ENCODE data around the gene ARID5B. TPM values are rescaled to one million over a fixed set of nuclear protein-coding genes. Genes with fewer than 3 reads are reported as not detected.

Gene ARID5B
- total and polyA plus RNA-seq, 2 donors (not counting 1 experiment from before 2014, with no cell fraction given) = 22.4 to 237 TPM

DNA sequence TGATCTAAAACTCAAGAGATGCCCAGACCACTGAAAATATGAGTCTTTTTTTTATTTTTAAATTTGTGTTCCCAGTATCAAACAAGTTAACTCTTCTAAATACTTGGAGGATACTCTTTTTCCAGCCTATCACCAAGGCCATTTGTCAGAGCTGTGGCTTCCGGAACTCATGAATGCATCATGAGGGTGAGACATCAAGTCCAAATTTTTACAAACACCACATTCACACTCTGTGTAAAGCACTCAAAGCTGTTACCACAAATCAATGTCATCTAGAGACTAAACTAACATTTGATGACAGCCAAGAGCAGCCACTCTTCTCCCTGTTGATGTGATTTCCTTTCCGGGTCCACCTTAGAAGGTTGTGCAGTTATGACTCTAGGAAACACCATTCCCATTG is 43.8 kb upstream of the ARID5B start:
- intact Hi-C loops (cut with micrococcal nuclease) = no loop called here
- Histone ChIP-seq H3K4me2 (replicated peaks; ENCODE audit: low read depth, low read length, poor library complexity, severe bottlenecking) (no peak overlapping the region), H3K36me3 (replicated peaks in 1 of 2; ENCODE audit: control extremely low read depth in 1 of 2, control insufficient read depth in 1 of 2, extremely low read depth in 1 of 2, insufficient read depth in 2 of 2, low read length in 1 of 2) (no peaks in the 10 kb centered on the region), H2AFZ (ENCODE audit: insufficient read depth, low read depth, low read length, poor library complexity, severe bottlenecking) (no peak overlapping the region), H3K4me3 (ENCODE audit: control extremely low read depth in 1 of 5, extremely low read depth in 1 of 5, insufficient read depth in 1 of 5, low read depth in 2 of 5, low read length in 4 of 5) (no peak overlapping the region), H3K9ac (ENCODE audit: low read length) (no peak overlapping the region), H3K4me1 (ENCODE audit: control insufficient read depth in 2 of 2, insufficient read depth in 2 of 2, low read length in 2 of 2) (no peaks in the 10 kb centered on the region), H3K27ac (ENCODE audit: low read length in 2 of 2) (no peak overlapping the region), H3K9me3 (ENCODE audit: control extremely low read depth in 1 of 3, control insufficient read depth in 2 of 3, insufficient read depth in 1 of 3, low read length in 2 of 3) (no peaks in the 10 kb centered on the region), H3K27me3 (replicated peaks in 1 of 4; ENCODE audit: control extremely low read depth in 1 of 4, control insufficient read depth in 3 of 4, insufficient read depth in 4 of 4, low read length in 3 of 4) (no peaks in the 10 kb centered on the region), H3K79me2 (ENCODE audit: control insufficient read depth, insufficient read depth, low read length) (no peaks in the 10 kb centered on the region), H4K20me1 (ENCODE audit: control insufficient read depth, insufficient read depth, low read length, poor library complexity, severe bottlenecking) (no peaks in the 10 kb centered on the region)
- Mint-ChIP-seq H3K4me3 (no peak overlapping the region), H3K27ac (no peak overlapping the region), H3K4me1 (no peaks in the 10 kb centered on the region), H3K9me3 (ENCODE audit: insufficient read depth) (no peaks in the 10 kb centered on the region), H3K27me3 (no peaks in the 10 kb centered on the region)
- WGBS (ENCODE audit: insufficient coverage) = 80% methylated on average over 2 of the region's 2 CpGs
- no peak for TF ChIP-seq CTCF (IDR thresholded peaks at IDR 0.05)
- TF ChIP-seq EZH2 (IDR thresholded peaks at IDR 0.05; ENCODE audit: borderline replicate concordance, insufficient read depth, low read depth, low read length, poor library complexity, severe bottlenecking) = no peak
- ChIA-PET POLR2A (no interaction called here), CTCF (interaction anchor here (1.2 kb wide), 1 partner anchor 24 kb away, joined by 4 read pairs; no protein-coding TSS in a partner anchor)
- ATAC-seq (ENCODE audit: low read depth) (no peak), DNase-seq (no peak)

DNA sequence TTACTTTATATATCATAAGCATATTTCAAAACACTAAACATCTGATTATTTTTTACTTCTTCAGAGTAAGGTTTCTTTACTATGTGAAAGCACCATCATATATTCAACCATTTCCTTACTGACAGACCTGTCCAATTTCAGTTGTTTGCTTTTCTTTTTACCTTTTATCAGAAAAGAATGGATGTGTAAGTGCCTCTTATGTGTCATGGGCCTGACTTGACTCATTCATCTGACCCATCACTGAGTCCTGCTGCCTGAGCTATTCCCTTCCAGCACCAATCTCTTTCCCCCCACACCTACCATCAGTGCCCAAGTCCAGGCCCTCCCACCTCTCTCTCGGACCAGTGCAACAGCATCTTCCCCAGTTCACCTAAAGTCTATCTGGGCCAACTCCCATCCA is 41.7 kb upstream of the ARID5B start:
- intact Hi-C loops (cut with micrococcal nuclease) = no loop called here
- WGBS (ENCODE audit: insufficient coverage) = 89% methylated on average over 1 of the region's 1 CpG

More for the DNA sequence above, 41.7 kb upstream of the ARID5B start:
- Mint-ChIP-seq H3K9me3 (ENCODE audit: insufficient read depth) (no peaks in the 10 kb centered on the region), H3K4me3 (no peak overlapping the region), H3K4me1 (no peaks in the 10 kb centered on the region), H3K27ac (no peak overlapping the region), H3K27me3 (no peaks in the 10 kb centered on the region)
- H3K4me2 ChIP-seq (replicated peaks; ENCODE audit: low read depth, low read length, poor library complexity, severe bottlenecking) = no peak overlapping the region
- ChIA-PET POLR2A (no interaction called here), CTCF (interaction anchor here (0.9 to 1.4 kb wide), 2 partner anchors 109 to 389 kb away, joined by 3 read pairs; no protein-coding TSS in a partner anchor)
- no peak overlapping the region for H2AFZ ChIP-seq (ENCODE audit: insufficient read depth, low read depth, low read length, poor library complexity, severe bottlenecking)
- no peaks in the 10 kb centered on the region for H3K9me3 ChIP-seq (ENCODE audit: control extremely low read depth in 1 of 3, control insufficient read depth in 2 of 3, insufficient read depth in 1 of 3, low read length in 2 of 3)
- no peak overlapping the region for H3K27ac ChIP-seq (ENCODE audit: low read length in 2 of 2)
- no peak overlapping the region for H3K4me3 ChIP-seq (ENCODE audit: control extremely low read depth in 1 of 5, extremely low read depth in 1 of 5, insufficient read depth in 1 of 5, low read depth in 2 of 5, low read length in 4 of 5)
- no peak overlapping the region for H3K9ac ChIP-seq (ENCODE audit: low read length)
- no peaks in the 10 kb centered on the region for H4K20me1 ChIP-seq (ENCODE audit: control insufficient read depth, insufficient read depth, low read length, poor library complexity, severe bottlenecking)
- ATAC-seq (ENCODE audit: low read depth) = no peak
- no peaks in the 10 kb centered on the region for H3K36me3 ChIP-seq (replicated peaks in 1 of 2; ENCODE audit: control extremely low read depth in 1 of 2, control insufficient read depth in 1 of 2, extremely low read depth in 1 of 2, insufficient read depth in 2 of 2, low read length in 1 of 2)
- H3K4me1 ChIP-seq (ENCODE audit: control insufficient read depth in 2 of 2, insufficient read depth in 2 of 2, low read length in 2 of 2) = no peaks in the 10 kb centered on the region
- no peaks in the 10 kb centered on the region for H3K79me2 ChIP-seq (ENCODE audit: control insufficient read depth, insufficient read depth, low read length)
- DNase-seq = no peak
- no peaks in the 10 kb centered on the region for H3K27me3 ChIP-seq (replicated peaks in 1 of 4; ENCODE audit: control extremely low read depth in 1 of 4, control insufficient read depth in 3 of 4, insufficient read depth in 4 of 4, low read length in 3 of 4)
- TF ChIP-seq CTCF (IDR thresholded peaks at IDR 0.05) = no peak
- TF ChIP-seq EZH2 (IDR thresholded peaks at IDR 0.05; ENCODE audit: borderline replicate concordance, insufficient read depth, low read depth, low read length, poor library complexity, severe bottlenecking) = no peak

Measured in B cell (primary cell).